OCI-LY7 (cell line): ENCODE data around the gene WDTC1. TPM values are rescaled to one million over a fixed set of nuclear protein-coding genes. Genes with fewer than 3 reads are reported as not detected.
A peak's percentile ranks its signal among the peaks of the same experiment; 100 is the strongest.

Experiments used
- BruUV-seq: library from RNA; stranded (reverse); fragments of 400-500 nt; replicated peaks from 2 replicates; lab custom pipeline; 2021; lab: Mats Ljungman, UMichigan
- CTCF ChIA-PET: fragments of 300-600 bp; sonication (Branson Sonifier 250); formaldehyde crosslinking; loops from one replicate; lab custom pipeline; 2022; ENCODE audit warnings: antibody characterized with exemption; ENCODE audit not compliant: unreplicated experiment; lab: Charles Lee
- POLR2A ChIA-PET: fragments of 300-600 bp; sonication (Branson Sonifier 250); formaldehyde crosslinking; loops from one replicate; lab custom pipeline; 2022; ENCODE audit warnings: antibody characterized with exemption; lab: Charles Lee
- DNase-seq: peaks from one replicate; pipeline ENCODE4 v3.0.0-alpha.2; 2015; ENCODE audit warnings: low spot score
- H2AFZ ChIP-seq: fragments of 200-600 bp; sonication (generic), shearing (Covaris generic); 2 replicates; pipeline ENCODE4 v1.6.1; 2014; ENCODE audit warnings: mild to moderate bottlenecking, antibody characterized with exemption, low read length, moderate library complexity
- H3K27ac ChIP-seq: fragments of 200-600 bp; sonication (generic); 2 replicates; pipeline ENCODE4 v1.5.1; 2014; ENCODE audit warnings: mixed run types, low read depth, mild to moderate bottlenecking, moderate library complexity, low read length, inconsistent platforms; ENCODE audit not compliant: poor library complexity, severe bottlenecking
- H3K36me3 ChIP-seq: fragments of 200-600 bp; sonication (generic); 2 replicates; pipeline ENCODE4 v1.6.1; 2014; ENCODE audit warnings: mild to moderate bottlenecking, antibody characterized with exemption, low read length, moderate library complexity, mixed read lengths; ENCODE audit not compliant: insufficient read depth
- H3K4me1 ChIP-seq: fragments of 200-600 bp; sonication (generic); 2 replicates; pipeline ENCODE4 v1.5.1; 2014; ENCODE audit warnings: mild to moderate bottlenecking, low read length; ENCODE audit not compliant: insufficient read depth, poor library complexity, severe bottlenecking
- H3K4me2 ChIP-seq: fragments of 200-600 bp; sonication (generic); 2 replicates; pipeline ENCODE4 v1.6.1; 2014; ENCODE audit warnings: mild to moderate bottlenecking, low read length
- H3K4me3 ChIP-seq: fragments of 200-600 bp; sonication (generic); 2 replicates; pipeline ENCODE4 v1.5.1; 2014; ENCODE audit warnings: mild to moderate bottlenecking, low read depth, low read length; ENCODE audit not compliant: poor library complexity, severe bottlenecking
- H3K79me2 ChIP-seq: fragments of 200-600 bp; sonication (generic); 2 replicates; pipeline ENCODE4 v1.6.1; 2016; ENCODE audit warnings: low read depth, mild to moderate bottlenecking, low read length, moderate library complexity, mixed read lengths; ENCODE audit not compliant: insufficient read depth
- H3K9me2 ChIP-seq: fragments of 200-600 bp; sonication (generic); 2 replicates; pipeline ENCODE4 v1.6.1; 2016; ENCODE audit warnings: mild to moderate bottlenecking, low read length, mixed read lengths; ENCODE audit not compliant: insufficient read depth
- H3K9me3 ChIP-seq: fragments of 200-600 bp; sonication (generic); 2 replicates; pipeline ENCODE4 v1.6.1; 2014; ENCODE audit warnings: mild to moderate bottlenecking, mixed run types, low read length, mixed read lengths
- H4K20me1 ChIP-seq: fragments of 200-600 bp; sonication (generic); 2 replicates; pipeline ENCODE4 v1.6.1; 2014; ENCODE audit warnings: mild to moderate bottlenecking, antibody characterized with exemption, low read length, moderate library complexity, mixed read lengths; ENCODE audit not compliant: insufficient read depth
- EZH2phosphoT487 ChIP-seq: fragments of 200-600 bp; sonication (generic); IDR thresholded peaks from 2 replicates; pipeline ENCODE4 v1.6.1; 2018; ENCODE audit warnings: low read depth, borderline replicate concordance, mild to moderate bottlenecking, mixed run types, antibody characterized with exemption, low read length, moderate library complexity, mixed read lengths
- intact Hi-C: fragments of 100-400 bp; cut with micrococcal nuclease; formaldehyde crosslinking; loops from one replicate; pipeline ENCODE4 v1.10.0; 2022; ENCODE audit not compliant: unreplicated experiment
- small RNA-seq: library from RNA; depleted of rRNA; stranded (forward); fragments of <200 nt; gene quantifications from one replicate; pipeline ENCODE3, GENCODE V24; 2014
- total RNA-seq, 2 experiments: library from RNA; depleted of rRNA in 1 of 2; stranded (reverse); fragments of >200 nt in 1 of 2; shearing (Covaris generic) in 1 of 2; gene quantifications; 2 replicates each; pipeline ENCODE4 v1.2.3, GENCODE V29; 2014 to 2022
- TF ChIP-seq, protein P1 (sequence below): fragments of 200-600 bp; sonication (generic); conservative IDR thresholded peaks from 2 replicates; pipeline ENCODE4 v1.5.1; 2014; ENCODE audit warnings: mild to moderate bottlenecking, antibody characterized with exemption, low read length, moderate library complexity, mixed read lengths

The WDTC1 gene
- total RNA-seq, 2 experiments from 2014 or later = 18.2 to 27.8 TPM

DNA sequence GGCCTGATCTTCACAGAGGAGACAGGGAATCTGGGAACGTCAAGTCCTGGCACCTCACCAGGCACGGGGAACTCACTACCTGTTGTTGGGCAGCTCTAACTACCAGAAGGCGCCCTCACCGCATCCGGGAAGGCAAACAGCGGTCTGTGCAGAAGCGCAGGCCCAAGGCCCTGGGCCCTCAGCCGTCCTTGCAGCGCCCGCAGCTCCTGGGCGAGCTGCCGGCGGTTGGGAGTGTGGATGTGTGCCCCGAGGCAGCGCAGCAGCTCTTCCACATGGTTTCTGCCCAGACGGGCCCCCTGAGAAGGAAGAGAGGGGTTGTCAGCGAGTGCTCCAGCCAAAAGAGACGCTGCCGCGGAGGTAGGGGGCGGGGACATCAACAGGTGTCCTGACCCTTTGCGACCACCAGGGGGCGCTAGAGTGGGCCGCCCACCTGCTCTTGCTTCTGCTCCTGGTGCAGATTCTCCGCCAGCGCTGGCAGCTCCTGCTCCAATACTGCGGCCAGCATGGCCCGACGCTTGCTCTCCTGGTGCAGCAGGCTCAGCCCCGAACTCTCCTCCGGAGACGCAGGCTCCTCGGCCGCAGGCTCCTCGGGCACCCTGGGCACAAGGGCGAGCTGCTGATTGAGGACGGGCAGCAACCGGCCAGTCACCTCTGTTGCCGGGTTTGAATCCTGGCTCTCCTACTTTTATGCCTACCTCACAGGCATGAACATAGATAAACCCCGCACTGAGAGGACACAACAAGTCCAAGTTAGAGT is 123.0 kb downstream of the WDTC1 start:
- no TSS peak for BruUV-seq
- no peaks in the 10 kb centered on the region for H3K36me3 ChIP-seq
- H2AFZ ChIP-seq = peak overlapping the region; percentile 83
- H3K4me1 ChIP-seq = peaks cover 26% of the 10 kb centered on the region
- H3K4me3 ChIP-seq = peak overlapping the region; percentile 65
- TF ChIP-seq, protein P1, sequence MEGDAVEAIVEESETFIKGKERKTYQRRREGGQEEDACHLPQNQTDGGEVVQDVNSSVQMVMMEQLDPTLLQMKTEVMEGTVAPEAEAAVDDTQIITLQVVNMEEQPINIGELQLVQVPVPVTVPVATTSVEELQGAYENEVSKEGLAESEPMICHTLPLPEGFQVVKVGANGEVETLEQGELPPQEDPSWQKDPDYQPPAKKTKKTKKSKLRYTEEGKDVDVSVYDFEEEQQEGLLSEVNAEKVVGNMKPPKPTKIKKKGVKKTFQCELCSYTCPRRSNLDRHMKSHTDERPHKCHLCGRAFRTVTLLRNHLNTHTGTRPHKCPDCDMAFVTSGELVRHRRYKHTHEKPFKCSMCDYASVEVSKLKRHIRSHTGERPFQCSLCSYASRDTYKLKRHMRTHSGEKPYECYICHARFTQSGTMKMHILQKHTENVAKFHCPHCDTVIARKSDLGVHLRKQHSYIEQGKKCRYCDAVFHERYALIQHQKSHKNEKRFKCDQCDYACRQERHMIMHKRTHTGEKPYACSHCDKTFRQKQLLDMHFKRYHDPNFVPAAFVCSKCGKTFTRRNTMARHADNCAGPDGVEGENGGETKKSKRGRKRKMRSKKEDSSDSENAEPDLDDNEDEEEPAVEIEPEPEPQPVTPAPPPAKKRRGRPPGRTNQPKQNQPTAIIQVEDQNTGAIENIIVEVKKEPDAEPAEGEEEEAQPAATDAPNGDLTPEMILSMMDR = peak; percentile 87
- TF ChIP-seq EZH2phosphoT487 = no peak
- H3K79me2 ChIP-seq = no peaks in the 10 kb centered on the region
- peak overlapping the region; percentile 84 for H3K4me2 ChIP-seq
- H3K9me3 ChIP-seq = no peaks in the 10 kb centered on the region
- peak overlapping the region; percentile 25 for H3K27ac ChIP-seq
- H4K20me1 ChIP-seq = no peaks in the 10 kb centered on the region
- POLR2A ChIA-PET = interaction anchor here (0.6 kb wide), 1 partner anchor 17 kb away, joined by 3 read pairs; no protein-coding TSS in a partner anchor
- peak; percentile 77 for DNase-seq
- intact Hi-C loops = loop anchor here (1.0 to 10.0 kb wide), 5 partner anchors 14 to 249 kb away; no protein-coding TSS in a partner anchor
- no peaks in the 10 kb centered on the region for H3K9me2 ChIP-seq
- CTCF ChIA-PET = interaction anchor here (0.5 to 1.6 kb wide), 7 partner anchors 8 to 249 kb away, joined by 3 to 5 read pairs (median 4); no protein-coding TSS in a partner anchor

Small RNAs within 50 kb of the gene (small RNA-seq; reads per million reads assigned to genes)
- not detected for gene RF00019
- gene RNU6-48P = not detected
- gene SNRPEP7 = not detected

Other genes with a start within 250 kb of the WDTC1 start
- gene TRNP1, start 240.9 kb upstream of the WDTC1 start, total RNA-seq (2014; rRNA removed; shearing (Covaris generic)) = 0.13 and 0.19 TPM in 2 replicates
- gene TRNP1, start 240.9 kb upstream of the WDTC1 start, total RNA-seq (2022) = not detected in 2 replicates
- gene TENT5B, start 221.8 kb upstream of the WDTC1 start, total RNA-seq (2014; rRNA removed; shearing (Covaris generic)) = not detected in 2 replicates
- not detected in 2 replicates for gene TENT5B, start 221.8 kb upstream of the WDTC1 start, total RNA-seq (2022)
- 5.3 and 5.8 TPM in 2 replicates for gene SLC9A1, start 79.5 kb upstream of the WDTC1 start, total RNA-seq (2014; rRNA removed; shearing (Covaris generic))
- 17.4 and 19.2 TPM in 2 replicates for gene SLC9A1, start 79.5 kb upstream of the WDTC1 start, total RNA-seq (2022)
- gene TMEM222, start 87.5 kb downstream of the WDTC1 start, total RNA-seq (2014; rRNA removed; shearing (Covaris generic)) = 32.8 and 43.4 TPM in 2 replicates
- 29.5 and 30.9 TPM in 2 replicates for gene TMEM222, start 87.5 kb downstream of the WDTC1 start, total RNA-seq (2022)
- 67.9 and 117 TPM in 2 replicates for gene SYTL1, start 107.4 kb downstream of the WDTC1 start, total RNA-seq (2014; rRNA removed; shearing (Covaris generic))
- gene SYTL1, start 107.4 kb downstream of the WDTC1 start, total RNA-seq (2022) = 81.7 and 91.6 TPM in 2 replicates
- gene MAP3K6, start 132.3 kb downstream of the WDTC1 start, total RNA-seq (2014; rRNA removed; shearing (Covaris generic)) = 5.9 and 10.0 TPM in 2 replicates
- gene MAP3K6, start 132.3 kb downstream of the WDTC1 start, total RNA-seq (2022) = 8.0 and 11.3 TPM in 2 replicates
- gene FCN3, start 140.2 kb downstream of the WDTC1 start, total RNA-seq (2014; rRNA removed; shearing (Covaris generic)) = not detected in 2 replicates
- not detected in 2 replicates for gene FCN3, start 140.2 kb downstream of the WDTC1 start, total RNA-seq (2022)
- gene CD164L2, start 148.7 kb downstream of the WDTC1 start, total RNA-seq (2014; rRNA removed; shearing (Covaris generic)) = 0.13 TPM in 1 of 2 replicates, not detected in the other
- not detected in 2 replicates for gene CD164L2, start 148.7 kb downstream of the WDTC1 start, total RNA-seq (2022)
- 0.21 and 0.32 TPM in 2 replicates for gene GPR3, start 158.0 kb downstream of the WDTC1 start, total RNA-seq (2014; rRNA removed; shearing (Covaris generic))
- gene GPR3, start 158.0 kb downstream of the WDTC1 start, total RNA-seq (2022) = 0.22 and 0.25 TPM in 2 replicates